K562 (cell line): ENCODE measurements around the gene SLC38A10. TPM values are rescaled to one million over a fixed set of nuclear protein-coding genes. Genes with fewer than 3 reads are reported as not detected.

ENCODE experiments used
- BRD4 ChIP-seq: fragments of 200-600 bp; sonication (generic); IDR thresholded peaks from 2 replicates; pipeline ENCODE4 v1.6.1; 2017; ENCODE audit warnings: inconsistent platforms
- CSDE1 ChIP-seq, 2 experiments: fragments of 450-650 bp; IDR thresholded peaks; 2 replicates each; pipeline ENCODE4 v1.6.1; 2016; ENCODE audit warnings: mild to moderate bottlenecking in 1 of 2
- HSF4 ChIP-seq: fragments of 250-450 bp; sonication (Bioruptor Pico); IDR thresholded peaks from 2 replicates; pipeline ENCODE4 v2.1.2; 2022; ENCODE audit warnings: mild to moderate bottlenecking, moderate library complexity, borderline replicate concordance
- MTA2 ChIP-seq: fragments of 450-650 bp; IDR thresholded peaks from 2 replicates; pipeline ENCODE4 v1.6.1; 2016; ENCODE audit warnings: low read depth
- NBN ChIP-seq: fragments of 450-650 bp; IDR thresholded peaks from 2 replicates; pipeline ENCODE4 v1.6.1; 2016; ENCODE audit warnings: low read depth, mild to moderate bottlenecking
- PHTF2 ChIP-seq: fragments of 250-450 bp; sonication (Bioruptor Pico); IDR thresholded peaks from 2 replicates; pipeline ENCODE4 v1.5.0; 2021; ENCODE audit warnings: mild to moderate bottlenecking
- PYGO2 ChIP-seq: fragments of 450-650 bp; IDR thresholded peaks from 2 replicates; pipeline ENCODE4 v1.6.1; 2016; ENCODE audit warnings: mild to moderate bottlenecking, missing genetic modification characterization, moderate library complexity, missing compliant biosample characterization
- SRSF1 ChIP-seq: fragments of 200-400 bp; formaldehyde crosslinking; IDR thresholded peaks from 2 replicates; pipeline ENCODE4 v1.6.1; 2017; ENCODE audit warnings: mild to moderate bottlenecking, low read depth, low read length, moderate library complexity
- ZFX ChIP-seq: sonication (generic); formaldehyde crosslinking; IDR thresholded peaks from 2 replicates; pipeline ENCODE4 v1.8.0; 2022; ENCODE audit warnings: mild to moderate bottlenecking, missing genetic modification reagents, moderate library complexity
- polyA plus RNA-seq, 8 experiments: library from polyadenylated mRNA; depleted of rRNA in 4 of 8; stranded (reverse) in 5 of 8; unstranded in 3 of 8; fragments of >200 nt; fragmentation: Nextera tagmentation in 2 of 8; fragmentation: Illumina TruSeq in 1 of 8; extraction: Ambion mirVana in 2 of 8; extraction: Trizol in 1 of 8; gene quantifications; 2 replicates each; pipeline versions ENCODE4 v1.2.1 to v1.2.3, GENCODE V29; 2011 to 2014; ENCODE audit warnings: inconsistent platforms in 1 of 8, missing spikeins in 1 of 8
- total RNA-seq, 7 experiments: library from RNA; depleted of rRNA in 6 of 7; stranded (reverse); fragments of >200 nt in 6 of 7; fragmentation: Illumina TruSeq in 2 of 7; extraction: Trizol in 2 of 7; gene quantifications; 2 replicates each; pipeline versions ENCODE4 v1.2.1 to v1.2.3, GENCODE V29; 2011 to 2021; ENCODE audit warnings: low replicate concordance in 1 of 7
- TF ChIP-seq, protein P1 (sequence below): sonication (generic); formaldehyde crosslinking; IDR thresholded peaks from 2 replicates; pipeline ENCODE4 v1.8.1; 2023; ENCODE audit warnings: mild to moderate bottlenecking, missing genetic modification reagents
- TF ChIP-seq, protein P2 (sequence below): sonication (generic); formaldehyde crosslinking; IDR thresholded peaks from 2 replicates; pipeline ENCODE4 v1.8.1; 2023; ENCODE audit warnings: mild to moderate bottlenecking, missing genetic modification reagents, moderate library complexity
- TF ChIP-seq, protein P3 (sequence below): sonication (generic); formaldehyde crosslinking; IDR thresholded peaks from 2 replicates; pipeline ENCODE4 v1.5.0; 2020; ENCODE audit warnings: missing genetic modification reagents
- TF ChIP-seq, protein P4 (sequence below): fragments of 450-650 bp; IDR thresholded peaks from 2 replicates; pipeline ENCODE4 v1.6.1; 2016
- TF ChIP-seq, protein P5 (sequence below): sonication (generic); formaldehyde crosslinking; IDR thresholded peaks from 2 replicates; pipeline ENCODE4 v1.8.0; 2023; ENCODE audit warnings: mild to moderate bottlenecking, missing genetic modification reagents
- TF ChIP-seq, protein P6 (sequence below), 2 experiments: fragments of 250-450 bp in 1 of 2; fragments of 450-650 bp in 1 of 2; sonication (Bioruptor Pico) in 1 of 2; IDR thresholded peaks; 2 replicates each; pipeline versions ENCODE4 v1.6.1 to v1.8.0; 2016 to 2021; ENCODE audit warnings: mild to moderate bottlenecking in 2 of 2, moderate library complexity in 2 of 2, missing compliant biosample characterization in 1 of 2, missing genetic modification characterization in 1 of 2
- TF ChIP-seq, protein P7 (sequence below): sonication (generic); formaldehyde crosslinking; IDR thresholded peaks from 2 replicates; pipeline ENCODE4 v1.8.0; 2022; ENCODE audit warnings: mild to moderate bottlenecking, missing genetic modification reagents

SLC38A10 gene
- total and polyA plus RNA-seq, 9 of the 15 experiments (the other 6 are each of a cell fraction or from before 2014, with no cell fraction given): 0.45 to 54.2 (median 13.8) TPM

DNA sequence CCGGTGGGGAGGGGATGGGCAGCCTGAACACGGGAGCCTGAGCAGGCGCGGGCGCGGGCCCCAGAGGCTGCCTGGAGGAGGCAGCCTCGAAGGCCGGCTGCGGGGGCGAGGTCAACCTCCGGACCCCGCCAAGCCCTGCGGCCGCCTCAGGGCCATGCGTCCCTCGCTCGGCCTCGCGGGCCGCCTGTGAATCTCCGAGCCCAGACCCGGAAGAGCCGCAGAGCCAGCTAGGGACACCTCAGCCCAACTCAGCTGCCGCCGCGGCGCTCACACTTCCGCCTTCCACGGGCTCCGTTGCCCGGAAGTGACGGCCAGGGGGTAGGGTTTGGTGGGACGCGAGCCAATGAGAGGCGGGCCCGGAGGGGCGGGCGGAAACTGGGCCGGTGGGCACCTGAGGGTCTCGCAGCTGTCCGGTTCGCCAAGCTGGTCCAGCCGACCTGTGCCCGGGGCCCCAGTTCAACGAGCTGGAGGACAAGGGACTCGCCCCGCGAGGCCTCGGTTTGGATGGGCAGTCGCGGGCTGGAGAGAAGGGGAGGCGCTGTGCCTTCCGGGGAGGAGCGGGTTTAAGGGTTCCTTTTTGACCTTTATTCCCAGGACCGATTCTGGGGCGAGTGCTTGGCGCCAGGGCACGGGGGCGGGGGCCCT, at the start of gene SLC38A10 (continued):
- TF ChIP-seq, protein P1, sequence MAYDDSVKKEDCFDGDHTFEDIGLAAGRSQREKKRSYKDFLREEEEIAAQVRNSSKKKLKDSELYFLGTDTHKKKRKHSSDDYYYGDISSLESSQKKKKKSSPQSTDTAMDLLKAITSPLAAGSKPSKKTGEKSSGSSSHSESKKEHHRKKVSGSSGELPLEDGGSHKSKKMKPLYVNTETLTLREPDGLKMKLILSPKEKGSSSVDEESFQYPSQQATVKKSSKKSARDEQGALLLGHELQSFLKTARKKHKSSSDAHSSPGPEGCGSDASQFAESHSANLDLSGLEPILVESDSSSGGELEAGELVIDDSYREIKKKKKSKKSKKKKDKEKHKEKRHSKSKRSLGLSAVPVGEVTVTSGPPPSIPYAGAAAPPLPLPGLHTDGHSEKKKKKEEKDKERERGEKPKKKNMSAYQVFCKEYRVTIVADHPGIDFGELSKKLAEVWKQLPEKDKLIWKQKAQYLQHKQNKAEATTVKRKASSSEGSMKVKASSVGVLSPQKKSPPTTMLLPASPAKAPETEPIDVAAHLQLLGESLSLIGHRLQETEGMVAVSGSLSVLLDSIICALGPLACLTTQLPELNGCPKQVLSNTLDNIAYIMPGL (CRISPR knock-in tag): 0 out of 2 replicates have a peak, but pooled peaks have one; percentile 75
- TF ChIP-seq SRSF1: peak; percentile 62; the same call in 1 of the 2 replicates
- TF ChIP-seq, protein P2, sequence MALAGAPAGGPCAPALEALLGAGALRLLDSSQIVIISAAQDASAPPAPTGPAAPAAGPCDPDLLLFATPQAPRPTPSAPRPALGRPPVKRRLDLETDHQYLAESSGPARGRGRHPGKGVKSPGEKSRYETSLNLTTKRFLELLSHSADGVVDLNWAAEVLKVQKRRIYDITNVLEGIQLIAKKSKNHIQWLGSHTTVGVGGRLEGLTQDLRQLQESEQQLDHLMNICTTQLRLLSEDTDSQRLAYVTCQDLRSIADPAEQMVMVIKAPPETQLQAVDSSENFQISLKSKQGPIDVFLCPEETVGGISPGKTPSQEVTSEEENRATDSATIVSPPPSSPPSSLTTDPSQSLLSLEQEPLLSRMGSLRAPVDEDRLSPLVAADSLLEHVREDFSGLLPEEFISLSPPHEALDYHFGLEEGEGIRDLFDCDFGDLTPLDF (CRISPR knock-in tag): peak; percentile 79
- TF ChIP-seq PYGO2: no peak
- peak; percentile 86 for TF ChIP-seq ZFX
- TF ChIP-seq, protein P3, sequence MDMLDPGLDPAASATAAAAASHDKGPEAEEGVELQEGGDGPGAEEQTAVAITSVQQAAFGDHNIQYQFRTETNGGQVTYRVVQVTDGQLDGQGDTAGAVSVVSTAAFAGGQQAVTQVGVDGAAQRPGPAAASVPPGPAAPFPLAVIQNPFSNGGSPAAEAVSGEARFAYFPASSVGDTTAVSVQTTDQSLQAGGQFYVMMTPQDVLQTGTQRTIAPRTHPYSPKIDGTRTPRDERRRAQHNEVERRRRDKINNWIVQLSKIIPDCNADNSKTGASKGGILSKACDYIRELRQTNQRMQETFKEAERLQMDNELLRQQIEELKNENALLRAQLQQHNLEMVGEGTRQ: 0 out of 2 replicates have a peak, but pooled peaks have one; percentile 3
- TF ChIP-seq, protein P4, sequence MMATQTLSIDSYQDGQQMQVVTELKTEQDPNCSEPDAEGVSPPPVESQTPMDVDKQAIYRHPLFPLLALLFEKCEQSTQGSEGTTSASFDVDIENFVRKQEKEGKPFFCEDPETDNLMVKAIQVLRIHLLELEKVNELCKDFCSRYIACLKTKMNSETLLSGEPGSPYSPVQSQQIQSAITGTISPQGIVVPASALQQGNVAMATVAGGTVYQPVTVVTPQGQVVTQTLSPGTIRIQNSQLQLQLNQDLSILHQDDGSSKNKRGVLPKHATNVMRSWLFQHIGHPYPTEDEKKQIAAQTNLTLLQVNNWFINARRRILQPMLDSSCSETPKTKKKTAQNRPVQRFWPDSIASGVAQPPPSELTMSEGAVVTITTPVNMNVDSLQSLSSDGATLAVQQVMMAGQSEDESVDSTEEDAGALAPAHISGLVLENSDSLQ: peak; percentile 37
- TF ChIP-seq BRD4: no peak
- TF ChIP-seq, protein P5, sequence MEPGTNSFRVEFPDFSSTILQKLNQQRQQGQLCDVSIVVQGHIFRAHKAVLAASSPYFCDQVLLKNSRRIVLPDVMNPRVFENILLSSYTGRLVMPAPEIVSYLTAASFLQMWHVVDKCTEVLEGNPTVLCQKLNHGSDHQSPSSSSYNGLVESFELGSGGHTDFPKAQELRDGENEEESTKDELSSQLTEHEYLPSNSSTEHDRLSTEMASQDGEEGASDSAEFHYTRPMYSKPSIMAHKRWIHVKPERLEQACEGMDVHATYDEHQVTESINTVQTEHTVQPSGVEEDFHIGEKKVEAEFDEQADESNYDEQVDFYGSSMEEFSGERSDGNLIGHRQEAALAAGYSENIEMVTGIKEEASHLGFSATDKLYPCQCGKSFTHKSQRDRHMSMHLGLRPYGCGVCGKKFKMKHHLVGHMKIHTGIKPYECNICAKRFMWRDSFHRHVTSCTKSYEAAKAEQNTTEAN: no peak
- TF ChIP-seq, protein P6, sequence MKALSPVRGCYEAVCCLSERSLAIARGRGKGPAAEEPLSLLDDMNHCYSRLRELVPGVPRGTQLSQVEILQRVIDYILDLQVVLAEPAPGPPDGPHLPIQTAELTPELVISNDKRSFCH (CRISPR knock-in tag; IDR thresholded peaks at IDR 0.05): no peak
- TF ChIP-seq, protein P6 (tag; IDR thresholded peaks at IDR 0.05): peak; percentile 18; the same call in 1 of the 2 replicates
- no peak for TF ChIP-seq NBN
- no peak for TF ChIP-seq PHTF2 (CRISPR knock-in tag)
- no peak for TF ChIP-seq HSF4
- no peak for TF ChIP-seq CSDE1 (IDR thresholded peaks at IDR 0.05)
- no peak for TF ChIP-seq MTA2
- TF ChIP-seq, protein P7, sequence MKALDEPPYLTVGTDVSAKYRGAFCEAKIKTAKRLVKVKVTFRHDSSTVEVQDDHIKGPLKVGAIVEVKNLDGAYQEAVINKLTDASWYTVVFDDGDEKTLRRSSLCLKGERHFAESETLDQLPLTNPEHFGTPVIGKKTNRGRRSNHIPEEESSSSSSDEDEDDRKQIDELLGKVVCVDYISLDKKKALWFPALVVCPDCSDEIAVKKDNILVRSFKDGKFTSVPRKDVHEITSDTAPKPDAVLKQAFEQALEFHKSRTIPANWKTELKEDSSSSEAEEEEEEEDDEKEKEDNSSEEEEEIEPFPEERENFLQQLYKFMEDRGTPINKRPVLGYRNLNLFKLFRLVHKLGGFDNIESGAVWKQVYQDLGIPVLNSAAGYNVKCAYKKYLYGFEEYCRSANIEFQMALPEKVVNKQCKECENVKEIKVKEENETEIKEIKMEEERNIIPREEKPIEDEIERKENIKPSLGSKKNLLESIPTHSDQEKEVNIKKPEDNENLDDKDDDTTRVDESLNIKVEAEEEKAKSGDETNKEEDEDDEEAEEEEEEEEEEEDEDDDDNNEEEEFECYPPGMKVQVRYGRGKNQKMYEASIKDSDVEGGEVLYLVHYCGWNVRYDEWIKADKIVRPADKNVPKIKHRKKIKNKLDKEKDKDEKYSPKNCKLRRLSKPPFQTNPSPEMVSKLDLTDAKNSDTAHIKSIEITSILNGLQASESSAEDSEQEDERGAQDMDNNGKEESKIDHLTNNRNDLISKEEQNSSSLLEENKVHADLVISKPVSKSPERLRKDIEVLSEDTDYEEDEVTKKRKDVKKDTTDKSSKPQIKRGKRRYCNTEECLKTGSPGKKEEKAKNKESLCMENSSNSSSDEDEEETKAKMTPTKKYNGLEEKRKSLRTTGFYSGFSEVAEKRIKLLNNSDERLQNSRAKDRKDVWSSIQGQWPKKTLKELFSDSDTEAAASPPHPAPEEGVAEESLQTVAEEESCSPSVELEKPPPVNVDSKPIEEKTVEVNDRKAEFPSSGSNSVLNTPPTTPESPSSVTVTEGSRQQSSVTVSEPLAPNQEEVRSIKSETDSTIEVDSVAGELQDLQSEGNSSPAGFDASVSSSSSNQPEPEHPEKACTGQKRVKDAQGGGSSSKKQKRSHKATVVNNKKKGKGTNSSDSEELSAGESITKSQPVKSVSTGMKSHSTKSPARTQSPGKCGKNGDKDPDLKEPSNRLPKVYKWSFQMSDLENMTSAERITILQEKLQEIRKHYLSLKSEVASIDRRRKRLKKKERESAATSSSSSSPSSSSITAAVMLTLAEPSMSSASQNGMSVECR (CRISPR knock-in tag): peak; percentile 88
